Muscle of leg (tissue), 11 donors: Measurements from ENCODE around the gene ANKRD36C. TPM values are rescaled to one million over a fixed set of nuclear protein-coding genes. Genes with fewer than 3 reads are reported as not detected.
"Not testable (repeated sequence)": the region's sequence is repeated elsewhere in the genome, so short reads cannot be mapped to it uniquely, and the experiment has no call there.

ENCODE experiments used
- DNase-seq: peaks from one replicate; pipeline ENCODE4 v3.0.0; 2013
- H3K27ac ChIP-seq: one replicate; pipeline ENCODE4 v1.5.1; 2013; ENCODE audit warnings: mild to moderate bottlenecking, low read length, control low read depth
- H3K27me3 ChIP-seq: one replicate; pipeline ENCODE4 v1.6.1; 2013; ENCODE audit warnings: low read length; ENCODE audit not compliant: control insufficient read depth, insufficient read depth
- H3K36me3 ChIP-seq: one replicate; pipeline ENCODE4 v1.6.1; 2013; ENCODE audit warnings: low read length; ENCODE audit not compliant: control insufficient read depth, insufficient read depth
- H3K4me1 ChIP-seq: one replicate; pipeline ENCODE4 v1.6.1; 2013; ENCODE audit warnings: low read length; ENCODE audit not compliant: control insufficient read depth, insufficient read depth
- H3K4me3 ChIP-seq: one replicate; pipeline ENCODE4 v1.5.1; 2013; ENCODE audit warnings: low read length, control low read depth
- H3K9me3 ChIP-seq: replicated peaks from 2 replicates; pipeline ENCODE4 v1.6.1; 2013; ENCODE audit warnings: low read depth, low read length; ENCODE audit not compliant: control insufficient read depth
- WGBS: methylation state at CpG from one replicate; pipeline ENCODE4 v1.1.5; 2013; ENCODE audit warnings: missing lambda C conversion rate; ENCODE audit not compliant: insufficient coverage; 5-methylcytosine and 5-hydroxymethylcytosine counted together
- polyA plus RNA-seq, 8 donors: library from polyadenylated mRNA; unstranded; fragments of 120-200 nt; gene quantifications; one replicate each; pipeline versions ENCODE4 v1.2.1 to v1.2.3, GENCODE V29; 2013; ENCODE audit warnings: inconsistent platforms in 1 of 8, low replicate concordance in 1 of 8; ENCODE audit not compliant: insufficient read length in 8 of 8, insufficient read depth in 1 of 8
- total RNA-seq: library from RNA; stranded (reverse); fragments of 120-200 nt; gene quantifications from one replicate; pipeline ENCODE4 v1.2.4, GENCODE V29; 2013

Gene ANKRD36C
- total and polyA plus RNA-seq, 9 donors = 5.3 to 92.9 (median 14.5) TPM

DNA sequence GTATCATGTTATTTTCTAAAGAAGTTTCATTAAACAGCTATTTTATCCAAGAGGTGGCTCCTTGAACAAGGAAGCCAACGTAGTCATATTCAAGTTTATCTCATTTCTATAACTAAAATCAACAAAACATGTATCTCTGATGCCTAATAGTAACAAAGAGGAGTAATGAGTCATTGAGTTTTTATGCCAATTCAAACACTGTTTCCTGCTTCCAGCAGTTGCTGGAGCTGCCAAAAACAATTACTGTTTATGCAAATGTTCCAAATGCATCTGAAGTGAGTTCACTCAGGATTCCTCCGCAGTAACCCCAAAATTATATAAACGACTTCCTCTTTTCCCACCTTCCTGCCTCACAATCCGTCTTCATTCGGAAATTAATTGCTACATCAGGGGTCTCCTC is 80.2 kb downstream of the ANKRD36C start:
- H3K4me3 ChIP-seq, H3K36me3 ChIP-seq, H3K4me1 ChIP-seq, H3K27me3 ChIP-seq, H3K9me3 ChIP-seq: not testable (repeated sequence)
- DNase-seq = peak; percentile 25
- peak overlapping the region; percentile 29 for H3K27ac ChIP-seq
- 60% methylated on average over 1 of the region's 5 CpGs for WGBS

DNA sequence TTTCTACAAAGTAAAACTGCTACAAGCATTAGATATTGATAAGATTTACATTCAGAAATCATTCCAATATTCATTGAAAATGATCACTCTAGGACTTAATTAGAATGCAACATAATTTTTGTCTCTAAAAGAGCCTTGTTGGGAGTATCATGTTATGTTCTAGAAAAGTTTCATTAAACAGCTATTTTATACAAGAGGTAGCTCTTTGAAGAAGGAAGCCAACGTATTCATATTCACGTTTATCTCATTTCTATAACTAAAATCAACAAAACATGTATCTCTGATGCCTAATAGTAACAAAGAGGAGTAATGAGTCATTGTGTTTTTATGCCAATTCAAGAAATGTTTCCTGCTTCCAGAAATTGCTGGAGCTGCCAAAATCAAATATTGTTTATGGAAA is 97.2 kb downstream of the ANKRD36C start:
- H3K36me3 ChIP-seq, H3K4me1 ChIP-seq, H3K27me3 ChIP-seq, DNase-seq, H3K27ac ChIP-seq, H3K9me3 ChIP-seq, H3K4me3 ChIP-seq: not testable (repeated sequence)
- no CpG with 5 or more reads among the region's 2 CpGs for WGBS

DNA sequence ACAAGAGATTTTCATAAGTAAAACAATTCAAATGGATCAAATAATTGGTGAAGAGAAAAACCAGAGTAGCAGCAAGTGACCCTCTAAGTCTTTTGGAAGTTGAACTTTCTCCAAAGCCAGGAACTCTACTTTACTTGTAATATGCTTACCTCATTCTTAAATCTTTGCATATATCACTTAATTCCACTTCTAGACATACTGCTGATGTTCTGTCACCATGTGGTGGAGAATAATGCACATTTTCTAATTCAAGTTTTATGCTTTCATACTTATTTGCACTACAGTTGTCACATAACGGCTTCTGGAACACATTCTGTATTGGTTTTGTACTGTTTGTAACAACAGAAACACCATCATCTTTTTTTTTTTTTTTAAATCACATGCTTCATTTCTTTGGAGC is 123.7 kb downstream of the ANKRD36C start:
- H3K27me3 ChIP-seq, H3K36me3 ChIP-seq, H3K9me3 ChIP-seq, H3K4me3 ChIP-seq, H3K4me1 ChIP-seq, DNase-seq, H3K27ac ChIP-seq: not testable (repeated sequence)
- no CpG with 5 or more reads among the region's 1 CpG for WGBS

DNA sequence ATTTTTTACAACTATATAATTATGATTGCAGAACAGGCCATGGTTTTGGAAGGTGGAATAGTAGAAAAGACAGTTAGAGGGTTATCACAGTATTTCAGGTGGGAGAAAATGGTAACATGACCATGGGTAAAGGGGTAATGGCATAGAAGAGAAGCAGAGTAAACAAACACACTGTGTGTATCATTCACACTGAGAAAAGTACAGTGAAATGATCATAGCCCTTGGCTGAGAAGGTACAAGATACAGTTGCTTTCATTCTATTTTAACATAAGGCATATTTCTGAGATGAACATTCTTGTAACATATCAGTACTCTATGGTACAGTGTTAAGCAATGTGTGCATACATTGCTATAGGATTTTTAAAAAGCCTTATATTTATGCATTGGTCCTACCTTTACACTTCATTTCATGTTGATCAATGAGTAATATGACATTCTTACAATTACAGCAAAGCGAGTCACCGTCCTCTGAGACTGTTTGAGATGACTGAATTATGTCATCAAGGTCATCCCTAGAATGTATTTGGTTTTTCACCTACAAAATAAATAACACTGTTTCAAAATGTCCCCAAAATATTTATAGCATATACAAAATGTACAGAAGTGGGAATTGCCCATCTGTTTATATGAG is 124.5 kb downstream of the ANKRD36C start:
- H3K27ac ChIP-seq, H3K36me3 ChIP-seq, DNase-seq, H3K4me1 ChIP-seq, H3K9me3 ChIP-seq, H3K4me3 ChIP-seq, H3K27me3 ChIP-seq: not testable (repeated sequence)
- WGBS = no CpG with 5 or more reads among the region's 2 CpGs

DNA sequence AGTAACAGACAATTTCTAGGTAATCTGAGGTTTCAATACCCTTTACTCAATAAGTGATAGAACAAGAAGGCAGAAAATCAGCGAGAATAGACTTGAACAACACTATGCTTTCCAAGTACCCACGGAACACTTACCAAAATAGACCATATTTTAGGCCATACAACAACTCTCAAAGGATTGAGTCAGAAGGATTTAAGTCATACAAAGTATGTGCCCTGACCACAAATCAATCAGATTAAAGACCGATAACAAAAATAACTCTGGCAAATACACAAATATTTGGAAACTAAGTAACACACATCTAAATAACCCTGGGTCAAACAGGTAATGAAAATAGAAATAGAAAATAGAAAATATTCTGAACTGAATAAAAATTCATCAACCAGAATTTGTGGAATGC is 129.5 kb downstream of the ANKRD36C start:
- not testable (repeated sequence) for H3K9me3 ChIP-seq, H3K4me1 ChIP-seq, H3K27me3 ChIP-seq, H3K4me3 ChIP-seq, H3K27ac ChIP-seq, DNase-seq, H3K36me3 ChIP-seq
- no CpG with 5 or more reads among the region's 3 CpGs for WGBS

DNA sequence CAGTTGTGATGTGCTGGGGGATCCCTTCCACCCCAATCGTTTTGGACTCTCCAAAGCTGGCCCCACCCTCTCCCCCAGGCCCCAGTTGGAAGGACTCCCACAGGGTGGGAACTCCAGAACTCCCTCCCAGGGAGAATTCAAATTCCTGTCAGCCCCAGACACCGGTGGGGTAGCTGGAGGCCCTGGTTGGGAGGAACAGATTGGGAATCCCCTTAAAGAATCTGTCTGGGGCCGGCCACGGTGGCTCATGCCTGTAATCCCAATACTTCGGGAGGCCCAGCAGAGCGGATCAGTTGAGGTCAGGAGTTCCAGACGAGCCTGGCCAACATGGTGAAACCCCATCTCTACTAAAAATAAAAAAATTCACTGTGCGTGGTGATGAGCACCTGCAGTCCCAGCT is 155.5 kb downstream of the ANKRD36C start:
- H3K4me1 ChIP-seq = no peaks in the 10 kb centered on the region
- H3K9me3 ChIP-seq = no peaks in the 10 kb centered on the region
- 100% methylated on average over 2 of the region's 8 CpGs for WGBS
- no peak overlapping the region for H3K4me3 ChIP-seq
- peaks cover 35% of the 10 kb centered on the region for H3K36me3 ChIP-seq
- DNase-seq = no peak
- no peaks in the 10 kb centered on the region for H3K27me3 ChIP-seq
- no peak overlapping the region for H3K27ac ChIP-seq

GRCh38 chr2:95834077-95835013 is 157.3 kb downstream of the ANKRD36C start:
- H3K4me1 ChIP-seq, H3K27ac ChIP-seq, H3K9me3 ChIP-seq, H3K4me3 ChIP-seq, H3K27me3 ChIP-seq, DNase-seq: not testable (repeated sequence)
- peaks cover 45% of the 10 kb centered on the region for H3K36me3 ChIP-seq
- 93% methylated on average over 9 of the region's 12 CpGs for WGBS

- DNase-seq, H3K36me3 ChIP-seq, H3K27ac ChIP-seq, H3K4me3 ChIP-seq, H3K27me3 ChIP-seq, H3K4me1 ChIP-seq: not testable (repeated sequence)
- H3K9me3 ChIP-seq = peaks cover 40% of the 10 kb centered on the region
- WGBS = no CpG with 5 or more reads among the region's 3 CpGs
Observed at GRCh38 chr2:95824218-95824617, 167.4 kb downstream of the ANKRD36C start.

DNA sequence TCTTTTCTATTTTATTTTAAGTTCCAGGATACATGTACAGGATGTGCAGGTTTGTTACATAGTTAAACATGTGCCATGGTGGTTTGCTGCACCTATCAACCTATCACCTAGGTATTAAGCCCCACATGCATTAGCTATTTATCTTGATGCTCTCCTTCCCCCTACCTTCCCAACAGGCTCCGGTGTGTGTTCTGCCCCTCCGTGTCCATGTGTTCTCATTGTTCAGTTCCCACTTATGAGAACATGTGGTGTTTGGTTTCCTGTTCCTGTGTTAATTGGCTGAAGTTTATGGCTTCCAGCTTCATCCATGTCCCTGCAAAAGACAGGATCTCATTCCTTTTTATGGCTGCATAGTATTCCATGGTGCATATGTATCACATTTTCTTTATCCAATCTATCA is 174.1 kb downstream of the ANKRD36C start:
- not testable (repeated sequence) for H3K36me3 ChIP-seq, H3K27ac ChIP-seq, H3K27me3 ChIP-seq, H3K4me1 ChIP-seq, H3K4me3 ChIP-seq, DNase-seq
- peaks cover 27% of the 10 kb centered on the region for H3K9me3 ChIP-seq
- WGBS = no CpG with 5 or more reads among the region's 2 CpGs

GRCh38 chr2:95813311-95813710 is 178.3 kb downstream of the ANKRD36C start:
- H3K36me3 ChIP-seq = not testable (repeated sequence)
- WGBS = no CpG with 5 or more reads among the region's 1 CpG

More at GRCh38 chr2:95813311-95813710, 178.3 kb downstream of the ANKRD36C start:
- not testable (repeated sequence) for DNase-seq, H3K4me3 ChIP-seq, H3K27ac ChIP-seq, H3K27me3 ChIP-seq, H3K4me1 ChIP-seq
- H3K9me3 ChIP-seq = peaks cover 12% of the 10 kb centered on the region
